ENCODE results near the gene SETD4. TPM values are rescaled to one million over a fixed set of nuclear protein-coding genes. Genes with fewer than 3 reads are reported as not detected.

Gene SETD4
- total RNA-seq, 1 experiment from 2014 or later = 15.6 TPM

DNA sequence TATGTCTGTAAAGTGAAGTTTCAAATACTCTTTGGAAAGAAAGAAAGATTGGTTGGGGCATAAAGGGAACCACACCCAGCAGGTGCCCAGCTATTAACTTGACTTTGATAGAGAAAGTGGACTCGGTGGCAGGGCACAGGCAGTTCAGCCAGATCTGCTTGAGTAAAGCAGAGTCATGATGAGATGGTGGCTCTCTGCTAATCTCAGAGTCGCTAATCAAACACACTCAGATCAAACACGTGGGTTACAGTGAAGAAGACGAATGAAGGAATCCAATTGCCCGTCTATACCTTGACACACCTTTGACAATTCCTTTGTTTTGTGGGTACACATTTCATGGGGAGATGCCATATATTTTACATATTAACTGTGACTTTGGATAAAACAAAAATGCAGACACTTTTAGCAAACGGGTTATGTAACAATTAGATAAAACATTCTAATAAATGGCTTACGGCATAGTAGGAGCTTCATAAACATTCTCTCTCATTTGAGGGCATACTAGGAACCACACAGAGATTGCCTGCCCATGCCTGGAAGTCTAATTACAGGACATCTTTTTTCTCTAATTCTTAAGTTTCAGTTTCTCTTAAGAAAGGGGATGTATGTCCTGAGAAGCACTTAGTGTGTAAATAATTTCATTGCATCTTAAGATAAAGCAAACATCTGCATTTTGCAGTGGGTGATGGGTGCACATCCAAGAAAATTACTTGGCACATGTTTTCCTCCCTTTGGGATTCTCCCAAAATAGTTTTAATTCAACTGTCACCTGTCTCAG lies 16.7 kb upstream of the SETD4 start:
- no peaks in the 10 kb centered on the region for H3K27me3 ChIP-seq (ENCODE audit: control insufficient read depth, insufficient read depth, low read length)
- CTCF ChIA-PET = no interaction called here
- intact Hi-C loops (cut with micrococcal nuclease; ENCODE audit: unreplicated experiment) (no loop called here), in situ Hi-C loops (cut with HindIII; ENCODE audit: low pct_unique_long_range_greater_than_20kb, low sequenced_read_pairs) (no loop called here)
- DNase-seq (ENCODE audit: low read depth, low spot score) = no peak
- POLR2A ChIA-PET = no interaction called here
- TF ChIP-seq, protein P1, sequence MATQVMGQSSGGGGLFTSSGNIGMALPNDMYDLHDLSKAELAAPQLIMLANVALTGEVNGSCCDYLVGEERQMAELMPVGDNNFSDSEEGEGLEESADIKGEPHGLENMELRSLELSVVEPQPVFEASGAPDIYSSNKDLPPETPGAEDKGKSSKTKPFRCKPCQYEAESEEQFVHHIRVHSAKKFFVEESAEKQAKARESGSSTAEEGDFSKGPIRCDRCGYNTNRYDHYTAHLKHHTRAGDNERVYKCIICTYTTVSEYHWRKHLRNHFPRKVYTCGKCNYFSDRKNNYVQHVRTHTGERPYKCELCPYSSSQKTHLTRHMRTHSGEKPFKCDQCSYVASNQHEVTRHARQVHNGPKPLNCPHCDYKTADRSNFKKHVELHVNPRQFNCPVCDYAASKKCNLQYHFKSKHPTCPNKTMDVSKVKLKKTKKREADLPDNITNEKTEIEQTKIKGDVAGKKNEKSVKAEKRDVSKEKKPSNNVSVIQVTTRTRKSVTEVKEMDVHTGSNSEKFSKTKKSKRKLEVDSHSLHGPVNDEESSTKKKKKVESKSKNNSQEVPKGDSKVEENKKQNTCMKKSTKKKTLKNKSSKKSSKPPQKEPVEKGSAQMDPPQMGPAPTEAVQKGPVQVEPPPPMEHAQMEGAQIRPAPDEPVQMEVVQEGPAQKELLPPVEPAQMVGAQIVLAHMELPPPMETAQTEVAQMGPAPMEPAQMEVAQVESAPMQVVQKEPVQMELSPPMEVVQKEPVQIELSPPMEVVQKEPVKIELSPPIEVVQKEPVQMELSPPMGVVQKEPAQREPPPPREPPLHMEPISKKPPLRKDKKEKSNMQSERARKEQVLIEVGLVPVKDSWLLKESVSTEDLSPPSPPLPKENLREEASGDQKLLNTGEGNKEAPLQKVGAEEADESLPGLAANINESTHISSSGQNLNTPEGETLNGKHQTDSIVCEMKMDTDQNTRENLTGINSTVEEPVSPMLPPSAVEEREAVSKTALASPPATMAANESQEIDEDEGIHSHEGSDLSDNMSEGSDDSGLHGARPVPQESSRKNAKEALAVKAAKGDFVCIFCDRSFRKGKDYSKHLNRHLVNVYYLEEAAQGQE (IDR thresholded peaks at IDR 0.05; ENCODE audit: insufficient read depth in 1 of 2, low read depth in 2 of 2, low read length in 1 of 2) = no peak
- TF ChIP-seq POLR2AphosphoS5 (IDR thresholded peaks at IDR 0.05; ENCODE audit: low read depth, low read length) (no peak), SIN3A (IDR thresholded peaks at IDR 0.05; ENCODE audit: borderline replicate concordance, insufficient read depth, low read depth, low read length) (no peak), TCF7L2 (IDR thresholded peaks at IDR 0.05; ENCODE audit: low read depth, low read length) (no peak)
- TF ChIP-seq, protein P2, sequence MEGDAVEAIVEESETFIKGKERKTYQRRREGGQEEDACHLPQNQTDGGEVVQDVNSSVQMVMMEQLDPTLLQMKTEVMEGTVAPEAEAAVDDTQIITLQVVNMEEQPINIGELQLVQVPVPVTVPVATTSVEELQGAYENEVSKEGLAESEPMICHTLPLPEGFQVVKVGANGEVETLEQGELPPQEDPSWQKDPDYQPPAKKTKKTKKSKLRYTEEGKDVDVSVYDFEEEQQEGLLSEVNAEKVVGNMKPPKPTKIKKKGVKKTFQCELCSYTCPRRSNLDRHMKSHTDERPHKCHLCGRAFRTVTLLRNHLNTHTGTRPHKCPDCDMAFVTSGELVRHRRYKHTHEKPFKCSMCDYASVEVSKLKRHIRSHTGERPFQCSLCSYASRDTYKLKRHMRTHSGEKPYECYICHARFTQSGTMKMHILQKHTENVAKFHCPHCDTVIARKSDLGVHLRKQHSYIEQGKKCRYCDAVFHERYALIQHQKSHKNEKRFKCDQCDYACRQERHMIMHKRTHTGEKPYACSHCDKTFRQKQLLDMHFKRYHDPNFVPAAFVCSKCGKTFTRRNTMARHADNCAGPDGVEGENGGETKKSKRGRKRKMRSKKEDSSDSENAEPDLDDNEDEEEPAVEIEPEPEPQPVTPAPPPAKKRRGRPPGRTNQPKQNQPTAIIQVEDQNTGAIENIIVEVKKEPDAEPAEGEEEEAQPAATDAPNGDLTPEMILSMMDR (IDR thresholded peaks at IDR 0.05) = no peak
- H3K4me1 ChIP-seq (ENCODE audit: control insufficient read depth, insufficient read depth, low read length) = no peaks in the 10 kb centered on the region
- no peak for ATAC-seq
- no TSS peak for BruUV-seq (replicated peaks)
- H3K27ac ChIP-seq (ENCODE audit: low read length) = no peak overlapping the region
- H3K4me3 ChIP-seq (ENCODE audit: low read depth in 2 of 2, low read length in 2 of 2) = no peak overlapping the region
- H3K36me3 ChIP-seq (ENCODE audit: control insufficient read depth, insufficient read depth, low read length) = no peaks in the 10 kb centered on the region
- H3K9me3 ChIP-seq (ENCODE audit: control insufficient read depth, insufficient read depth, low read depth, low read length) = no peaks in the 10 kb centered on the region

DNA sequence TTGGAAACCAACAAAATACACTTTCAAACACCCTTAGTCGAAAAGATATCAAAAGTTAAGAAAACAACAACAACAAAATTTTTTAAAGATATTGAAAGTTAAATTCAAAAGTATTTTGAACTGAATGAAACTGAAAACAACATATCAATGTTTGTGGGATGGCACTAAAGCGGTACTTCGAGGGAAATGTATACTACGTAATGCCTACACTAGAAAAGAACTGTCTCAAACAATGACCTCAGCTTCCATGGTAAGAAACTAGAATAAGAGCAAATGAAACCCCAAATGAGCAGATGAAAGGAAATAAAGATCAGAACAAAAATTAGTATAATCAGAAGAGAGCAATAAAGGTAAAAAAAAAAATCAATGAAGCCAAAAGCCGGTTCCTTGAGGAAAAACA lies 15.6 kb upstream of the SETD4 start:
- Histone ChIP-seq H3K4me1 (ENCODE audit: control insufficient read depth, insufficient read depth, low read length) (no peaks in the 10 kb centered on the region), H3K9me3 (ENCODE audit: control insufficient read depth, insufficient read depth, low read depth, low read length) (no peaks in the 10 kb centered on the region), H3K4me3 (ENCODE audit: low read depth in 2 of 2, low read length in 2 of 2) (no peak overlapping the region), H3K27me3 (ENCODE audit: control insufficient read depth, insufficient read depth, low read length) (no peaks in the 10 kb centered on the region), H3K36me3 (ENCODE audit: control insufficient read depth, insufficient read depth, low read length) (no peaks in the 10 kb centered on the region), H3K27ac (ENCODE audit: low read length) (no peak overlapping the region)
- ChIA-PET CTCF (no interaction called here), POLR2A (no interaction called here)
- no TSS peak for BruUV-seq (replicated peaks)
- intact Hi-C loops (cut with micrococcal nuclease; ENCODE audit: unreplicated experiment) (no loop called here), in situ Hi-C loops (cut with HindIII; ENCODE audit: low pct_unique_long_range_greater_than_20kb, low sequenced_read_pairs) (no loop called here)
- TF ChIP-seq TCF7L2 (IDR thresholded peaks at IDR 0.05; ENCODE audit: low read depth, low read length) = no peak
- TF ChIP-seq, protein P1 (IDR thresholded peaks at IDR 0.05; ENCODE audit: insufficient read depth in 1 of 2, low read depth in 2 of 2, low read length in 1 of 2) = no peak
- no peak for TF ChIP-seq SIN3A (IDR thresholded peaks at IDR 0.05; ENCODE audit: borderline replicate concordance, insufficient read depth, low read depth, low read length)
- TF ChIP-seq, protein P2 (IDR thresholded peaks at IDR 0.05) = no peak
- no peak for TF ChIP-seq POLR2AphosphoS5 (IDR thresholded peaks at IDR 0.05; ENCODE audit: low read depth, low read length)
- no peak for DNase-seq (ENCODE audit: low read depth, low spot score)
- ATAC-seq = no peak
